CD4-positive, alpha-beta T cell treated with Interleukin-15 for 4 hours (primary cell): ENCODE measurements around the gene CYP27C1.

Experiments
- DNase-seq: peaks from one replicate; pipeline ENCODE4 v3.0.0-alpha.2; 2020; ENCODE audit warnings: low spot score

The CYP27C1 gene

GRCh38 chr2:127150996-127151395 lies 69.1 kb downstream of the CYP27C1 start:
- no peak for DNase-seq

GRCh38 chr2:127149384-127149783 lies 70.7 kb downstream of the CYP27C1 start:
- no peak for DNase-seq

GRCh38 chr2:127146820-127147502 lies 73.1 kb downstream of the CYP27C1 start:
- no peak for DNase-seq

GRCh38 chr2:127146071-127146725 lies 73.9 kb downstream of the CYP27C1 start:
- DNase-seq: no peak

GRCh38 chr2:127145280-127145895 lies 74.7 kb downstream of the CYP27C1 start:
- DNase-seq: no peak

GRCh38 chr2:127143841-127144782 lies 76.0 kb downstream of the CYP27C1 start:
- no peak for DNase-seq

- DNase-seq: no peak
Observed at GRCh38 chr2:127142663-127143630, 77.2 kb downstream of the CYP27C1 start.

- DNase-seq: no peak
Observed at GRCh38 chr2:127140538-127140937, 79.6 kb downstream of the CYP27C1 start.

GRCh38 chr2:127139766-127140165 lies 80.3 kb downstream of the CYP27C1 start:
- DNase-seq: no peak

- no peak for DNase-seq
Observed at GRCh38 chr2:127138281-127138680, 81.8 kb downstream of the CYP27C1 start.

- no peak for DNase-seq
Observed at GRCh38 chr2:127137741-127138140, 82.4 kb downstream of the CYP27C1 start.

- DNase-seq: no peak
Observed at GRCh38 chr2:127137225-127137624, 82.9 kb downstream of the CYP27C1 start.

- DNase-seq: no peak
Observed at GRCh38 chr2:127134833-127135830, 85.0 kb downstream of the CYP27C1 start.

GRCh38 chr2:127134235-127134634 lies 85.9 kb downstream of the CYP27C1 start:
- no peak for DNase-seq
